Right forelimb (tissue), 1 donor: ENCODE data around the gene PPM1H.

ENCODE experiments used
- DNase-seq: peaks from one replicate; pipeline ENCODE4 v3.0.0-alpha.2; 2018

PPM1H gene

GRCh38 chr12:62866451-62867082 is 68.4 kb downstream of the PPM1H start:
- DNase-seq: no peak

- no peak for DNase-seq
Observed at GRCh38 chr12:62865937-62866336, 69.0 kb downstream of the PPM1H start.

GRCh38 chr12:62865065-62865464 is 69.9 kb downstream of the PPM1H start:
- DNase-seq: no peak

GRCh38 chr12:62862259-62862881 is 72.6 kb downstream of the PPM1H start:
- no peak for DNase-seq

- DNase-seq: no peak
Observed at GRCh38 chr12:62861586-62861985, 73.4 kb downstream of the PPM1H start.

- DNase-seq: no peak
Observed at GRCh38 chr12:62860501-62861411, 74.2 kb downstream of the PPM1H start.

- DNase-seq: no peak
Observed at GRCh38 chr12:62860020-62860419, 74.9 kb downstream of the PPM1H start.

GRCh38 chr12:62859321-62859737 is 75.6 kb downstream of the PPM1H start:
- no peak for DNase-seq

GRCh38 chr12:62856454-62856853 is 78.5 kb downstream of the PPM1H start:
- no peak for DNase-seq

GRCh38 chr12:62854024-62854423 is 80.9 kb downstream of the PPM1H start:
- no peak for DNase-seq

- no peak for DNase-seq
Observed at GRCh38 chr12:62849398-62849797, 85.6 kb downstream of the PPM1H start.

GRCh38 chr12:62848418-62848817 is 86.5 kb downstream of the PPM1H start:
- DNase-seq: no peak

GRCh38 chr12:62847709-62848108 is 87.2 kb downstream of the PPM1H start:
- DNase-seq: no peak

- no peak for DNase-seq
Observed at GRCh38 chr12:62846491-62846890, 88.5 kb downstream of the PPM1H start.

GRCh38 chr12:62844915-62845314 is 90.0 kb downstream of the PPM1H start:
- DNase-seq: no peak

GRCh38 chr12:62843716-62844115 is 91.2 kb downstream of the PPM1H start:
- no peak for DNase-seq

GRCh38 chr12:62841846-62842245 is 93.1 kb downstream of the PPM1H start:
- DNase-seq: no peak

- no peak for DNase-seq
Observed at GRCh38 chr12:62840806-62841205, 94.1 kb downstream of the PPM1H start.

- no peak for DNase-seq
Observed at GRCh38 chr12:62839869-62840660, 94.9 kb downstream of the PPM1H start.

- no peak for DNase-seq
Observed at GRCh38 chr12:62834971-62835547, 99.9 kb downstream of the PPM1H start.

GRCh38 chr12:62834406-62834805 is 100.5 kb downstream of the PPM1H start:
- DNase-seq: no peak

GRCh38 chr12:62833634-62834033 is 101.3 kb downstream of the PPM1H start:
- no peak for DNase-seq

- DNase-seq: no peak
Observed at GRCh38 chr12:62832558-62832957, 102.4 kb downstream of the PPM1H start.
